Kidney (tissue), 14 donors: ENCODE data around the gene OSCAR. TPM values are rescaled to one million over a fixed set of nuclear protein-coding genes. Genes with fewer than 3 reads are reported as not detected.

Experiments used
- DNase-seq, 5 donors: peaks; one replicate each; pipeline ENCODE4 v3.0.0-alpha.2; 2013 to 2020
- FAIRE-seq: peaks from 2 replicates; lab custom pipeline; 2012; peaks lifted over from hg19 to GRCh38; lab: Jason Lieb, UNC
- H3K27ac ChIP-seq, 2 donors: one replicate each; pipeline ENCODE4 v1.7.0; 2013; ENCODE audit warnings: low read depth in 2 of 2, low read length in 2 of 2, inconsistent platforms in 1 of 2
- H3K27me3 ChIP-seq: one replicate; pipeline ENCODE4 v1.7.1; 2013; ENCODE audit warnings: low read length, inconsistent platforms; ENCODE audit not compliant: control insufficient read depth, insufficient read depth
- H3K36me3 ChIP-seq, 3 donors: one replicate each; pipeline versions ENCODE4 v1.7.0 to v1.7.1; 2013; ENCODE audit warnings: low read length in 3 of 3, control low read depth in 1 of 3, inconsistent platforms in 1 of 3; ENCODE audit not compliant: insufficient read depth in 3 of 3, control insufficient read depth in 2 of 3
- H3K4me1 ChIP-seq, 3 donors: one replicate each; pipeline versions ENCODE4 v1.7.0 to v1.7.1; 2013; ENCODE audit warnings: low read length in 3 of 3, inconsistent platforms in 1 of 3, low read depth in 1 of 3; ENCODE audit not compliant: control insufficient read depth in 2 of 3, insufficient read depth in 2 of 3
- H3K4me3 ChIP-seq, 3 donors: one replicate each; pipeline versions ENCODE4 v1.7.0 to v1.8.1; 2013; ENCODE audit warnings: low read length in 3 of 3, control low read depth in 1 of 3, inconsistent platforms in 1 of 3
- H3K9ac ChIP-seq, 3 donors: one replicate each; pipeline versions ENCODE4 v1.7.0 to v1.7.1; 2013; ENCODE audit warnings: low read length in 3 of 3, control low read depth in 1 of 3, inconsistent platforms in 1 of 3
- H3K9me3 ChIP-seq, 3 donors: one replicate each; pipeline versions ENCODE4 v1.7.0 to v1.7.1; 2013; ENCODE audit warnings: low read length in 3 of 3, control low read depth in 1 of 3, inconsistent platforms in 1 of 3; ENCODE audit not compliant: control insufficient read depth in 2 of 3, insufficient read depth in 1 of 3
- intact Hi-C: fragments of 100-400 bp; cut with DNase I; formaldehyde crosslinking; loops from one replicate; pipeline ENCODE4 v1.11.1; 2022
- polyA plus RNA-seq: library from polyadenylated mRNA; stranded (reverse); fragments of 350-450 nt; fragmentation: Illumina TruSeq; extraction: RNeasy Lipid Tissue Mini Kit (QIAGEN cat#74804); gene quantifications from one replicate; pipeline ENCODE4 v1.2.3, GENCODE V29; 2014; ENCODE audit warnings: low read depth, low replicate concordance; ENCODE audit not compliant: insufficient read depth
- total RNA-seq: library from RNA; stranded (reverse); fragmentation: NEBNext Ultra II Directional; extraction: Animal tissue kit (Norgen Biotek cat#: 25700); gene quantifications from one replicate; pipeline ENCODE4 v1.2.1, GENCODE V29; 2021
- TF ChIP-seq, protein P1 (sequence below): IDR thresholded peaks from 3 replicates; pipeline ENCODE4 v1.5.1; 2012; ENCODE audit warnings: mild to moderate bottlenecking, moderate library complexity, borderline replicate concordance; ENCODE audit not compliant: insufficient read depth; ENCODE audit errors: extremely low read depth
- donor health status: control.
- donor health status: control.
- donor health status: control.
- donor health status: control.
- donor health status: control.
- donor health status: DM: yes; HTN: yes; CAD: no.
- donor health status: Normal renal cell carcinoma (clear cell type).

The OSCAR gene
- total and polyA plus RNA-seq, 2 donors from 2014 or later: 0.77 to 5.1 TPM

GRCh38 chr19:54136864-54137698 is 36.5 kb upstream of the OSCAR start:
- Histone ChIP-seq H3K4me1 (peaks cover 0 to 30% (median 0%) of the 10 kb centered on the region in 3 donors), H3K27me3 (no peaks in the 10 kb centered on the region), H3K9me3 (no peaks in the 10 kb centered on the region), H3K9ac (peak overlapping the region; percentile 54 to 63 (median 57)), H3K4me3 (peak overlapping the region; percentile 80 to 96 (median 87)), H3K36me3 (peaks cover 0 to 5% (median 0%) of the 10 kb centered on the region in 3 donors), H3K27ac (peak overlapping the region; percentile 84 to 88)
- peak; percentile 100 for FAIRE-seq
- intact Hi-C loops: no loop called here
- TF ChIP-seq, protein P1, sequence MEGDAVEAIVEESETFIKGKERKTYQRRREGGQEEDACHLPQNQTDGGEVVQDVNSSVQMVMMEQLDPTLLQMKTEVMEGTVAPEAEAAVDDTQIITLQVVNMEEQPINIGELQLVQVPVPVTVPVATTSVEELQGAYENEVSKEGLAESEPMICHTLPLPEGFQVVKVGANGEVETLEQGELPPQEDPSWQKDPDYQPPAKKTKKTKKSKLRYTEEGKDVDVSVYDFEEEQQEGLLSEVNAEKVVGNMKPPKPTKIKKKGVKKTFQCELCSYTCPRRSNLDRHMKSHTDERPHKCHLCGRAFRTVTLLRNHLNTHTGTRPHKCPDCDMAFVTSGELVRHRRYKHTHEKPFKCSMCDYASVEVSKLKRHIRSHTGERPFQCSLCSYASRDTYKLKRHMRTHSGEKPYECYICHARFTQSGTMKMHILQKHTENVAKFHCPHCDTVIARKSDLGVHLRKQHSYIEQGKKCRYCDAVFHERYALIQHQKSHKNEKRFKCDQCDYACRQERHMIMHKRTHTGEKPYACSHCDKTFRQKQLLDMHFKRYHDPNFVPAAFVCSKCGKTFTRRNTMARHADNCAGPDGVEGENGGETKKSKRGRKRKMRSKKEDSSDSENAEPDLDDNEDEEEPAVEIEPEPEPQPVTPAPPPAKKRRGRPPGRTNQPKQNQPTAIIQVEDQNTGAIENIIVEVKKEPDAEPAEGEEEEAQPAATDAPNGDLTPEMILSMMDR: no peak
- peak; percentile 100 for DNase-seq

DNA sequence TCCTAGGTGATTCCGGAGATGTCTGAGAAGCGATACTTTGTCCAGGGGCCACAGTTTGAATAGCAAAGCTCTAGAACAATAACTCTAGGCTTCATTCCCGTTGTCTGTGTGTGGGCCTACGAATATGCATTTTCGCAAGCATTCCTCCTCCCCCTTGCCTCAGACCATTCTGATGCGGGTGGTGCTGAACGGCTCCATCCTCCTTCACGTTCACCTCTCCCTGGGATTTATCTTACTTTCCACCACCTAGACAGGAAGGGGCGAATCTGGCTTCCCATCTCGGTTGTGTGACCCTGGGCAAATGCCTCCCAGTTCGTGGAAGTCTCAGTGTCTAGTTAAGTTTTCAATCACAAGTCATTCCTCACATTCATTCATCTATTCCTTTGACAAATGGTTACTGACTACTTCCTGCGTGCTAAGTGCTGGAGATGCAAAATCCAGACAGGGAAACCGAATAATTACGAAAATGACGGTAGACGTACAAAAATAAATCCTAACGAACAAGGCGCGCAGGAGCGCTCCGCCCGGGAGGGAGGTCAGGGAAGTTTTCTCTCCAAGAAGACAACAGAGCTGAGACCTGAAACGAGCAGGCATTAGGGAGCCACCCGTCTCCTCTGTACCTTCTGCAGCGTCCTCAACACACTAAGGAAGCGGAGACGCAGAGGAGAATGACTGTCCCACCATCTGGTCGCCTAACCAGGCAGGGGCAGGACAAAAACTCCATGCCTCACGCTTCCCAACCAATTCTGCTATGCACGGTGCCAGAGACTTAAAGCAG is 35.7 kb upstream of the OSCAR start:
- no peaks in the 10 kb centered on the region for H3K9me3 ChIP-seq
- FAIRE-seq (no peak), DNase-seq (peak in 3 of 5 donors; percentile 32 to 65 (median 55))
- H3K9ac ChIP-seq: peak overlapping the region; percentile 54 to 63 (median 57)
- intact Hi-C loops: no loop called here
- H3K27ac ChIP-seq: peak overlapping the region in 1 of 2 donors; percentile 12
- peaks cover 0 to 27% (median 0%) of the 10 kb centered on the region in 3 donors for H3K4me1 ChIP-seq
- H3K4me3 ChIP-seq: peak overlapping the region; percentile 80 to 96 (median 87)
- no peaks in the 10 kb centered on the region for H3K27me3 ChIP-seq
- H3K36me3 ChIP-seq: peaks cover 0 to 5% (median 0%) of the 10 kb centered on the region in 3 donors
- TF ChIP-seq, protein P1: no peak

DNA sequence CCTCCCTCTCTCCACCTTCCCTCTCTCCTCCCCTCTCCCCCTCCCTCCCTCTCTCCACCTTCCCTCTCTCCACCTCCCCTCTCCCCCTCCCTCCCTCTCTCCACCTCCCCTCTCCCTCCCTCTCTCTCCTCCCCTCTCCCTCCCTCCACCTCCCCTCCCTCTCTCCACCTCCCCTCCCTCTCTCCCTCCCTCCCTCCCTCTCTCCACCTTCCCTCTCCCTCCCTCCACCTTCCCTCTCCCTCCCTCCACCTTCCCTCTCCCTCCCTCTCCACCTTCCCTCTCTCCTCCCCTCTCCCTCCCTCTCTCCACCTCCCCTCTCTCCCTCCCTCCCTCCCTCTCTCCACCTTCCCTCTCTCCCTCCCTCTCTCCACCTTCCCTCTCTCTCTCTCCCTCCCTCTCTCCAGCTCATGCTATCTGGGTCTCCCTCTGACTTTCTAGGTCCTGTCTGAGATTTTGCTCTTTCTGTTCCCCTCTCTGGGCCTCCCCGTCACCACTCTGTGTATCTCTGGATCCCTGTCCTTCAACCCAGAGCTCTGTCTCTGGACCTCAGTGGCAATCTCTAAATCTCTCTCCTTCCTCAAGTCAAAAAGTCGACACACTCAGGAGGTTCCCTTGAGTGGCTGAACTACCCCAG is 33.5 kb upstream of the OSCAR start:
- Histone ChIP-seq H3K27me3 (no peaks in the 10 kb centered on the region), H3K27ac (no peak overlapping the region), H3K4me3 (no peak overlapping the region), H3K9me3 (no peaks in the 10 kb centered on the region), H3K36me3 (peaks cover 0 to 7% (median 6%) of the 10 kb centered on the region in 3 donors), H3K9ac (no peak overlapping the region), H3K4me1 (peaks cover 0 to 14% (median 0%) of the 10 kb centered on the region in 3 donors)
- FAIRE-seq (no peak), DNase-seq (no peak)
- intact Hi-C loops: no loop called here
- TF ChIP-seq, protein P1: no peak
